Measurements from ENCODE around the gene MTHFD2L.

The MTHFD2L gene

DNA sequence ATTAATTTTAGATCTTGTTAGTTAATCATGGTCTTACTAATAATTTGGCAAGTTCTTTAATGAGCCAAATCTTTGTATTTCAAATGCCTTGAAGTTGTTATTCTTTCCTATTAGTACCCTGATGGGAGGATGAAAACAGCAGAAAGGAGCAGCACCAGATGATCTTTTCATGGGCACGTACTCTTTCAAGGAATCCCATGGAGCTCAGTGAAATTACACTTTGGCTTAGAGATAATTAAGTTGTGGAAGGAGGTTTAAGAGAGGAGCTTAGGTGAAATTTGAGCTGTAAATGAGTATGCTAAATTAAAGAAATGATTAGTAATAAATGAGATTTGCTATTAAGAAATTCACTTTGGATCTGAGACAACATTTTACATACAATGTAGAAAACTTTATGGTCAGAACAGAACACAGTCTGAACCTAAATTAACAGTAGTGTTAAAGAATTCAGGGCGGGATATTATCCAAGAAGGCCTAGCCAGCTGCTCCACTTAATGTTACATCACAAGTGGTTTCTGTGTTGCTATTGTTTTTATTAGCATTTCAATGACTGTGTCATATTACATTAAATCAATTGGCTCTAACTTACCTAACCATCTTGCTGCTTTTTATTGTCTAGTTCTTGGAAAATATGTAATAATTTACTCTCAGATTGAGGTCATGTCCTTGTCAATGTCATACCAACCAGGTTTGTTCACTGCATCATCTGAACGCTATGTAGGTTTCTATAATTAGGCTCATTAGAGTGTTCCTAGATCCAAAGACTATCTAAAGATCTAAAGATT is 3.9 kb downstream of the MTHFD2L start:
- TF ChIP-seq, protein P1, sequence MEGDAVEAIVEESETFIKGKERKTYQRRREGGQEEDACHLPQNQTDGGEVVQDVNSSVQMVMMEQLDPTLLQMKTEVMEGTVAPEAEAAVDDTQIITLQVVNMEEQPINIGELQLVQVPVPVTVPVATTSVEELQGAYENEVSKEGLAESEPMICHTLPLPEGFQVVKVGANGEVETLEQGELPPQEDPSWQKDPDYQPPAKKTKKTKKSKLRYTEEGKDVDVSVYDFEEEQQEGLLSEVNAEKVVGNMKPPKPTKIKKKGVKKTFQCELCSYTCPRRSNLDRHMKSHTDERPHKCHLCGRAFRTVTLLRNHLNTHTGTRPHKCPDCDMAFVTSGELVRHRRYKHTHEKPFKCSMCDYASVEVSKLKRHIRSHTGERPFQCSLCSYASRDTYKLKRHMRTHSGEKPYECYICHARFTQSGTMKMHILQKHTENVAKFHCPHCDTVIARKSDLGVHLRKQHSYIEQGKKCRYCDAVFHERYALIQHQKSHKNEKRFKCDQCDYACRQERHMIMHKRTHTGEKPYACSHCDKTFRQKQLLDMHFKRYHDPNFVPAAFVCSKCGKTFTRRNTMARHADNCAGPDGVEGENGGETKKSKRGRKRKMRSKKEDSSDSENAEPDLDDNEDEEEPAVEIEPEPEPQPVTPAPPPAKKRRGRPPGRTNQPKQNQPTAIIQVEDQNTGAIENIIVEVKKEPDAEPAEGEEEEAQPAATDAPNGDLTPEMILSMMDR (IDR thresholded peaks at IDR 0.05) = no peak
- peaks cover 46% of the 10 kb centered on the region for H3K36me3 Mint-ChIP-seq (ENCODE audit: low read depth)
- H3K4me1 Mint-ChIP-seq = peaks cover 22% of the 10 kb centered on the region
- peaks cover 4% of the 10 kb centered on the region for H3K27me3 Mint-ChIP-seq (ENCODE audit: low read depth, poor library complexity)
- DNase-seq = no peak
- H3K27ac Mint-ChIP-seq = no peak overlapping the region
- no peak overlapping the region for H3K4me3 Mint-ChIP-seq
- H3K9me3 Mint-ChIP-seq = no peaks in the 10 kb centered on the region

DNA sequence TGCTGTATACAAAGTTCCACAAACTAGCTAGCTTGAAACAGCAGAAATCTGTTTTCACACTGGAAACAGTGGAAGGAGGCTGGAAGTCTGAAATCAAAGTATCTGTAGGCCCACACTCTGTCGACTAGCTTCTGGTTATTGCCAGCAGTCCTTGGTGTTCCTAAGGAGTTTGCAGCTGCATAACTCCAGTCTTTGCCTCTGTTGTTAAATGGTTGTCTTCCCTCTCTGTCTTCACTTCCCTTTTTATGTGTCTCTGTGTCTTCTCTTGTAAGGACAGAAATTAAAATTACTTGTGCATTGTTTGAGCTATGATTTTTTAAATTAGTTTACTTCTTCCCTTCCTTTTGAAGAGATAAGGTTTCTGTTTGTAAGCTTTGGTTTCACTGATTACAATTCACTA is 8.2 kb downstream of the MTHFD2L start:
- H3K36me3 Mint-ChIP-seq (ENCODE audit: low read depth) = peaks cover 41% of the 10 kb centered on the region
- no peak overlapping the region for H3K27ac Mint-ChIP-seq
- no peaks in the 10 kb centered on the region for H3K4me1 Mint-ChIP-seq
- TF ChIP-seq, protein P1 (IDR thresholded peaks at IDR 0.05) = no peak
- H3K27me3 Mint-ChIP-seq (ENCODE audit: low read depth, poor library complexity) = no peaks in the 10 kb centered on the region
- H3K9me3 Mint-ChIP-seq = no peaks in the 10 kb centered on the region
- H3K4me3 Mint-ChIP-seq = no peak overlapping the region
- DNase-seq = no peak

DNA sequence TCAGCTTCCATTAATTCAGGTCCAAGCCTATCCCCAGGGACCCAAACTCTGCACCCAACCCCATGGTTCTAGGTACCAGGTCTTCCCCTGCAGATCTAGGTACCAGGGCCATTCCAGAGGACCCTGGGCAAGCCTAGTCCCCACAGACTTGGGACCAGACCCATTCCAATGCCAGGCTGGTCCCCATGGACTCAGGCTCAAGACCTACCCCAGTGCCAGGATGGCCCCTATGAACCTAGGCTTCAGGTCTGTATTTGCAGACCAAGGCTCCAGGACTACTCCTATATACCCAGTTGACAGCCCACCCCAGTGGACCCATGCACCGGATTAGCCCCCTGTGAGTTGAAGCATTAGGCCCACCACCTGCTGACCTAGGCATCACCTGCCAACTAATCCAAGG is 8.9 kb downstream of the MTHFD2L start:
- H3K9me3 Mint-ChIP-seq = no peaks in the 10 kb centered on the region
- H3K4me3 Mint-ChIP-seq = no peak overlapping the region

DNA sequence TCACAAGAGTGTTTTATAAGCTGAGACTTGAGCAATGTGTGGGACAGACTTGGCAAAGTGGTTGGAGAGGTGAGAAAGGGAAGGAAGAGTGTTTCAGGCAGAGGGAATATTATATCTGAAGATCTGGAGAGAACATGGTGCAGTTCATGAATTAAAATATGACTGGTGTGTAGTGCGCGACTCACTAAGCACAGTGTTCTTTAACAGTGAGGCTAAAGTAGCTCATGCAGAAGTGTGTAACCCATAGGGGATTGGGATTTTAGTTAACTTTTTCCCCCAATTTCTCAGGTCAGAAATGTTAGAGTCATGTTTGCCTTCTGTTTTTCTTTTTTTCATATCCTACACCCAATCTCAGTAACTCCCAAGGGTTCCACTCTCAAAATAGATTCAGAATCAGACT is 9.7 kb downstream of the MTHFD2L start:
- no peaks in the 10 kb centered on the region for H3K4me1 Mint-ChIP-seq
- no peak for DNase-seq
- H3K9me3 Mint-ChIP-seq = no peaks in the 10 kb centered on the region
- TF ChIP-seq, protein P1 (IDR thresholded peaks at IDR 0.05) = no peak
- H3K36me3 Mint-ChIP-seq (ENCODE audit: low read depth) = peaks cover 27% of the 10 kb centered on the region
- no peak overlapping the region for H3K4me3 Mint-ChIP-seq
- H3K27ac Mint-ChIP-seq = no peak overlapping the region
- no peaks in the 10 kb centered on the region for H3K27me3 Mint-ChIP-seq (ENCODE audit: low read depth, poor library complexity)

More for the DNA sequence above, 8.9 kb downstream of the MTHFD2L start:
- DNase-seq = no peak
- Mint-ChIP-seq H3K4me1 (no peaks in the 10 kb centered on the region), H3K36me3 (ENCODE audit: low read depth) (peaks cover 35% of the 10 kb centered on the region), H3K27me3 (ENCODE audit: low read depth, poor library complexity) (no peaks in the 10 kb centered on the region), H3K27ac (no peak overlapping the region)
- TF ChIP-seq, protein P1 (IDR thresholded peaks at IDR 0.05) = no peak

DNA sequence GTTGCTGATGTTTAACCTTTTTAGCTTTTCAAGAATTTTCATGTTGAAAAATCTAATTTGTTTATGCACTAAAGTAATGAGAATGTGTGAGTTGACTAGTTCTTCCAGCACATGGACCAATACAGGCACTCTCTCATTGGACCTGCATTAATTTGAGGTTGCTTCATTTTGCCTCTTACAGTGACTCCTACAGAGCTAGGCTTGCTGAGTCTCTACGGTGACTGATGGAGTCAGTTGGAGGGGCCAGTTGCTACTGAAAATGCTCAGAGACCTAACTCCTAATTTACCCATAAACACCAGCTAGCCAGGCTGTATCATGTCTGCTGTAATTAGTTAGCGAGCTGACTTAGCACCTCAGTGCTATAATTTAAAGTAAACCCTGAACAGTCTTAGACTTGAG is 10.9 kb downstream of the MTHFD2L start:
- H3K9me3 Mint-ChIP-seq = no peaks in the 10 kb centered on the region
- H3K27me3 Mint-ChIP-seq (ENCODE audit: low read depth, poor library complexity) = no peaks in the 10 kb centered on the region
- H3K4me3 Mint-ChIP-seq = no peak overlapping the region
- no peak overlapping the region for H3K27ac Mint-ChIP-seq
- no peaks in the 10 kb centered on the region for H3K4me1 Mint-ChIP-seq
- no peak for DNase-seq
- TF ChIP-seq, protein P1 (IDR thresholded peaks at IDR 0.05) = no peak
- H3K36me3 Mint-ChIP-seq (ENCODE audit: low read depth) = peaks cover 15% of the 10 kb centered on the region

DNA sequence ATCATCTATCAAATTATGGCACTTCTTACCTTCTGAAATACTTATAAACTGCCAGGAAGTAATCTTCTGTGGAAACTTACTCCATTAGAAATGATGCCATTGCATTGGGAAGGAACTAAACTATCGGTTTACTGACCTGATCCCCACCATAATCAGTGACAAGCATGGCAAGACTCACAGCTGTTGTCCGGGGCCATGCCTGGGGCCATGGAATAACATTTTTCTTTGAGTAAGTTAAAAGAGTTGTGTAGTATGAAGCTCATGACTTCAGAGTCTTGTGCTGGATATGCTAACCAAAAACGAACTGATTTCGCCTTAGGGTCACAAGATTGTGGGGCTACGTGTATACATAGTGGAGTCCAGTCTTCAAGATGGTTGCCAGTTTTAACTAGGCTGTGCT is 15.4 kb downstream of the MTHFD2L start:
- no peak for DNase-seq
- Mint-ChIP-seq H3K27ac (no peak overlapping the region), H3K27me3 (ENCODE audit: low read depth, poor library complexity) (no peaks in the 10 kb centered on the region), H3K9me3 (no peaks in the 10 kb centered on the region), H3K4me1 (no peaks in the 10 kb centered on the region), H3K4me3 (no peak overlapping the region), H3K36me3 (ENCODE audit: low read depth) (peaks cover 5% of the 10 kb centered on the region)
- TF ChIP-seq, protein P1 (IDR thresholded peaks at IDR 0.05) = no peak
